IMR-90 (cell line): Measurements from ENCODE around the gene NTM. TPM values are rescaled to one million over a fixed set of nuclear protein-coding genes. Genes with fewer than 3 reads are reported as not detected.

ENCODE experiments used
- ATAC-seq: fragments of 200-7000 bp; cut with Tn5 transposase; 2 replicates; pipeline ENCODE4 v1.9.1; 2020; ENCODE audit warnings: low read depth, mild to moderate bottlenecking, moderate library complexity
- BruUV-seq: library from RNA; stranded (reverse); fragments of 400-500 nt; replicated peaks from 2 replicates; lab custom pipeline; 2021; lab: Mats Ljungman, UMichigan
- CTCF ChIA-PET: fragments of 300-600 bp; formaldehyde crosslinking; extraction: SDS; loops from one replicate; lab custom pipeline; 2021; ENCODE audit warnings: antibody characterized with exemption; lab: Yijun Ruan, JAX
- POLR2A ChIA-PET: fragments of 300-600 bp; sonication (Branson Sonifier 250); formaldehyde crosslinking; loops from one replicate; lab custom pipeline; 2022; ENCODE audit warnings: antibody characterized with exemption; ENCODE audit not compliant: unreplicated experiment; lab: Charles Lee
- DNase-seq: peaks from one replicate; pipeline ENCODE4 v3.0.0; 2013
- H2AFZ ChIP-seq: replicated peaks from 2 replicates; pipeline ENCODE3; 2013; ENCODE audit warnings: low read length, mild to moderate bottlenecking; ENCODE audit not compliant: poor library complexity
- H2AK5ac ChIP-seq: 2 replicates; pipeline ENCODE4 v1.6.1; 2013; ENCODE audit warnings: low read depth, low read length, inconsistent platforms
- H2AK9ac ChIP-seq: replicated peaks from 2 replicates; pipeline ENCODE3; 2013; ENCODE audit warnings: mild to moderate bottlenecking, low read depth, low read length, moderate library complexity; ENCODE audit not compliant: poor library complexity
- H2BK120ac ChIP-seq: 2 replicates; pipeline ENCODE4 v1.6.1; 2013; ENCODE audit warnings: low read depth, low read length, inconsistent platforms
- H2BK15ac ChIP-seq: 3 replicates; pipeline ENCODE4 v1.6.1; 2013; ENCODE audit warnings: low read depth, low read length, inconsistent platforms
- H2BK20ac ChIP-seq: 2 replicates; pipeline ENCODE4 v1.6.1; 2013; ENCODE audit warnings: low read depth, mild to moderate bottlenecking, inconsistent platforms, low read length, moderate library complexity
- H2BK5ac ChIP-seq: 2 replicates; pipeline ENCODE4 v1.6.1; 2013; ENCODE audit warnings: mild to moderate bottlenecking, low read depth, low read length, inconsistent platforms; ENCODE audit not compliant: poor library complexity, severe bottlenecking
- H3K14ac ChIP-seq: replicated peaks from 2 replicates; pipeline ENCODE4 v1.6.1; 2013; ENCODE audit warnings: low read depth, low read length, inconsistent platforms
- H3K18ac ChIP-seq: 2 replicates; pipeline ENCODE4 v1.6.1; 2013; ENCODE audit warnings: low read depth, low read length, control low read depth
- H3K23ac ChIP-seq: 2 replicates; pipeline ENCODE4 v1.6.1; 2013; ENCODE audit warnings: low read depth, low read length, inconsistent platforms
- H3K27ac ChIP-seq: 2 replicates; pipeline ENCODE4 v1.5.1; 2013; ENCODE audit warnings: mild to moderate bottlenecking, control low read depth, low read length; ENCODE audit not compliant: insufficient read depth
- H3K27me3 ChIP-seq: 2 replicates; pipeline ENCODE4 v1.6.1; 2013; ENCODE audit warnings: low read length; ENCODE audit not compliant: control insufficient read depth, insufficient read depth
- H3K36me3 ChIP-seq: 2 replicates; pipeline ENCODE4 v1.6.1; 2013; ENCODE audit warnings: low read length, mixed read lengths; ENCODE audit not compliant: control insufficient read depth, insufficient read depth
- H3K4ac ChIP-seq: 2 replicates; pipeline ENCODE4 v1.6.1; 2013; ENCODE audit warnings: low read depth, low read length, inconsistent platforms
- H3K4me1 ChIP-seq: 2 replicates; pipeline ENCODE4 v1.6.1; 2013; ENCODE audit warnings: low read length, mixed read lengths; ENCODE audit not compliant: control insufficient read depth, insufficient read depth
- H3K4me2 ChIP-seq: 2 replicates; pipeline ENCODE4 v1.6.1; 2013; ENCODE audit warnings: low read depth, mild to moderate bottlenecking, control low read depth, low read length, moderate library complexity
- H3K4me3 ChIP-seq: 2 replicates; pipeline ENCODE4 v1.5.1; 2013; ENCODE audit warnings: low read depth, mild to moderate bottlenecking, control low read depth, low read length, moderate library complexity; ENCODE audit not compliant: insufficient read depth
- H3K56ac ChIP-seq: 2 replicates; pipeline ENCODE4 v1.6.1; 2013; ENCODE audit warnings: low read length, inconsistent platforms; ENCODE audit not compliant: insufficient read depth; ENCODE audit errors: extremely low read depth
- H3K79me1 ChIP-seq, 2 experiments: 2 replicates each; pipeline ENCODE4 v1.6.1; 2013; ENCODE audit warnings: low read length in 2 of 2, inconsistent platforms in 1 of 2, low read depth in 1 of 2
- H3K9ac ChIP-seq: 2 replicates; pipeline ENCODE4 v1.6.1; 2013; ENCODE audit warnings: low read depth, low read length, control low read depth
- H3K9me1 ChIP-seq: 2 replicates; pipeline ENCODE4 v1.6.1; 2013; ENCODE audit warnings: low read length, inconsistent platforms; ENCODE audit not compliant: insufficient read depth
- H3K9me3 ChIP-seq: 2 replicates; pipeline ENCODE4 v1.6.1; 2013; ENCODE audit warnings: low read length; ENCODE audit not compliant: control insufficient read depth, insufficient read depth
- H4K20me1 ChIP-seq: 2 replicates; pipeline ENCODE4 v1.6.1; 2013; ENCODE audit warnings: low read length, inconsistent platforms; ENCODE audit not compliant: insufficient read depth
- H4K5ac ChIP-seq: 2 replicates; pipeline ENCODE4 v1.6.1; 2013; ENCODE audit warnings: mild to moderate bottlenecking, low read depth, low read length, control low read depth
- H4K8ac ChIP-seq, 2 experiments: 2 replicates each; pipeline ENCODE4 v1.6.1; 2013; ENCODE audit warnings: low read depth in 2 of 2, low read length in 2 of 2, control low read depth in 1 of 2, inconsistent platforms in 1 of 2
- H4K91ac ChIP-seq: 2 replicates; pipeline ENCODE4 v1.6.1; 2013; ENCODE audit warnings: low read depth, low read length, inconsistent platforms; ENCODE audit not compliant: insufficient read depth
- BHLHE40 ChIP-seq: fragments of 150-350 bp; IDR thresholded peaks from 2 replicates; pipeline ENCODE4 v1.6.1; 2016; ENCODE audit warnings: mild to moderate bottlenecking, low read depth, low read length
- CEBPB ChIP-seq: IDR thresholded peaks from 2 replicates; pipeline ENCODE4 v1.6.1; 2012; ENCODE audit warnings: low read depth, low read length, improper control_type of control experiment
- CHD1 ChIP-seq: IDR thresholded peaks from 2 replicates; pipeline ENCODE4 v1.6.1; 2012; ENCODE audit warnings: low read depth, low read length, improper control_type of control experiment
- CTCF ChIP-seq: conservative IDR thresholded peaks from 2 replicates; pipeline ENCODE4 v1.5.1; 2012; ENCODE audit warnings: mild to moderate bottlenecking, low read depth, low read length, improper control_type of control experiment
- ELK1 ChIP-seq: fragments of 150-350 bp; IDR thresholded peaks from 2 replicates; pipeline ENCODE4 v1.6.1; 2016; ENCODE audit warnings: low read depth, mild to moderate bottlenecking, low read length, moderate library complexity, borderline replicate concordance
- FOS ChIP-seq: fragments of 150-350 bp; IDR thresholded peaks from 2 replicates; pipeline ENCODE4 v1.6.1; 2016; ENCODE audit warnings: low read depth, low read length
- MAFK ChIP-seq: IDR thresholded peaks from 2 replicates; pipeline ENCODE4 v1.6.1; 2012; ENCODE audit warnings: low read depth, low read length, improper control_type of control experiment
- MAZ ChIP-seq: IDR thresholded peaks from 2 replicates; pipeline ENCODE4 v1.6.1; 2012; ENCODE audit warnings: low read depth, mild to moderate bottlenecking, low read length, improper control_type of control experiment, moderate library complexity, borderline replicate concordance
- MXI1 ChIP-seq: IDR thresholded peaks from 2 replicates; pipeline ENCODE4 v1.6.1; 2012; ENCODE audit warnings: low read depth, mild to moderate bottlenecking, low read length, moderate library complexity, borderline replicate concordance
- NFE2L2 ChIP-seq: fragments of 150-350 bp; IDR thresholded peaks from 2 replicates; pipeline ENCODE4 v1.6.1; 2016; ENCODE audit warnings: low read depth, mild to moderate bottlenecking, low read length
- POLR2A ChIP-seq: IDR thresholded peaks from 2 replicates; pipeline ENCODE4 v1.6.1; 2012; ENCODE audit warnings: mild to moderate bottlenecking, low read depth, low read length
- RAD21 ChIP-seq: IDR thresholded peaks from 2 replicates; pipeline ENCODE4 v1.6.1; 2012; ENCODE audit warnings: low read length, improper control_type of control experiment
- RCOR1 ChIP-seq: IDR thresholded peaks from 2 replicates; pipeline ENCODE4 v1.6.1; 2012; ENCODE audit warnings: mild to moderate bottlenecking, low read length, improper control_type of control experiment; ENCODE audit not compliant: insufficient replicate concordance
- RFX5 ChIP-seq: IDR thresholded peaks from 2 replicates; pipeline ENCODE4 v1.8.0; 2012; ENCODE audit warnings: low read depth, mild to moderate bottlenecking, low read length, moderate library complexity
- SMC3 ChIP-seq: fragments of 150-350 bp; IDR thresholded peaks from 2 replicates; pipeline ENCODE4 v1.6.1; 2016; ENCODE audit warnings: low read depth, mild to moderate bottlenecking, antibody characterized with exemption, low read length, moderate library complexity
- whole genome bisulfite sequencing, 2 experiments: methylation state at CpG; one replicate each; pipeline versions ENCODE4 v1.1.5 to v1.1.7; 2013; ENCODE audit warnings: missing lambda C conversion rate in 2 of 2; ENCODE audit not compliant: insufficient read length in 1 of 2; ENCODE audit errors: extremely low coverage in 2 of 2; 5-methylcytosine and 5-hydroxymethylcytosine counted together
- dilution Hi-C: fragments of 300-500 bp; cut with HindIII; formaldehyde crosslinking; loops from one replicate; pipeline ENCODE4 v1.14.3; 2018; ENCODE audit warnings: low sequenced_read_pairs; ENCODE audit not compliant: unreplicated experiment
- in situ Hi-C: fragments of 300-500 bp; cut with MboI; formaldehyde crosslinking; loops from 3 replicates; pipeline ENCODE4 v1.14.3; 2019; ENCODE audit warnings: low sequenced_read_pairs, inconsistent platforms, mixed read lengths
- intact Hi-C: fragments of 100-400 bp; cut with micrococcal nuclease; formaldehyde crosslinking; loops from 2 replicates; pipeline ENCODE4 v1.10.0; 2022
- polyA plus RNA-seq, 3 experiments: library from polyadenylated mRNA; depleted of rRNA; stranded (reverse); fragments of >200 nt; gene quantifications; 2 replicates each; pipeline ENCODE4 v1.2.3, GENCODE V29; 2012; ENCODE audit warnings: low replicate concordance in 1 of 3
- total RNA-seq: library from RNA; depleted of rRNA; stranded (reverse); fragments of >200 nt; gene quantifications from 2 replicates; pipeline ENCODE4 v1.2.3, GENCODE V29; 2012
- TF ChIP-seq, protein P1 (sequence below): fragments of 150-350 bp; IDR thresholded peaks from 2 replicates; pipeline ENCODE4 v1.6.1; 2017; ENCODE audit warnings: mild to moderate bottlenecking, antibody characterized with exemption, low read length, low read depth

NTM gene
- total and polyA plus RNA-seq, 2 of the 4 experiments (the other 2 are of a cell fraction) = 19.5 to 25.5 TPM

DNA sequence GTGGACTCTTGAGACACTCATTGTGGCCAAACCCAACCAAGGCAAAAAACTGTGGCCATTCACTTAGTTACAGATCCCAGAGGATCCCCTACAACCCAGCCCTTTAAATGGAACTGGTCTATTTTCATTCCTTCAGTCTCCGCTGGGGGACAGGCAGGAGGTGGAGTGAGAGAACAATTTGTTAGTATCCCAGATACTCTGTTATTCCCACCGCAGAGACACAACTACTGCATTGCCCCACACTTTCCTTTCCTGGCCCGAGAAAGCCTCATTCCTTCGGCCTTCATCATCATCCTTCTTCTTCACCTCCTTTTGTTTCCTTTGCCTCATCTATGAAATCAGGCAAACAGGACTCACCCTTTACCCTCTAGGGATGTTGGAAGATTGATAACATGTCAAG is 191.1 kb downstream of the NTM start:
- Histone ChIP-seq H3K36me3 (no peaks in the 10 kb centered on the region), H3K4ac (no peak overlapping the region), H2AFZ (no peak overlapping the region), H2BK15ac (no peak overlapping the region), H3K14ac (no peak overlapping the region), H3K27me3 (0 out of 2 replicates have a peak, but pooled peaks cover 2% of the 10 kb centered on the region), H3K4me3 (no peak overlapping the region), H2BK120ac (no peak overlapping the region), H3K56ac (no peak overlapping the region), H2AK5ac (no peak overlapping the region), H2AK9ac (no peak overlapping the region), H3K79me1 (no peaks in the 10 kb centered on the region), H3K9me3 (no peaks in the 10 kb centered on the region), H3K4me2 (no peak overlapping the region), H3K9me1 (no peaks in the 10 kb centered on the region), H3K9ac (no peak overlapping the region), H3K23ac (no peak overlapping the region), H4K8ac (no peak overlapping the region), H2BK20ac (no peak overlapping the region), H2BK5ac (no peak overlapping the region), H4K5ac (no peak overlapping the region), H4K91ac (no peak overlapping the region), H3K18ac (no peak overlapping the region), H4K20me1 (no peaks in the 10 kb centered on the region), H3K27ac (no peak overlapping the region), H3K4me1 (no peaks in the 10 kb centered on the region)
- WGBS, 2 experiments = no CpG with 5 or more reads among the region's 4 CpGs
- ChIA-PET CTCF (no interaction called here), POLR2A (no interaction called here)
- no TSS peak for BruUV-seq
- TF ChIP-seq, protein P1, sequence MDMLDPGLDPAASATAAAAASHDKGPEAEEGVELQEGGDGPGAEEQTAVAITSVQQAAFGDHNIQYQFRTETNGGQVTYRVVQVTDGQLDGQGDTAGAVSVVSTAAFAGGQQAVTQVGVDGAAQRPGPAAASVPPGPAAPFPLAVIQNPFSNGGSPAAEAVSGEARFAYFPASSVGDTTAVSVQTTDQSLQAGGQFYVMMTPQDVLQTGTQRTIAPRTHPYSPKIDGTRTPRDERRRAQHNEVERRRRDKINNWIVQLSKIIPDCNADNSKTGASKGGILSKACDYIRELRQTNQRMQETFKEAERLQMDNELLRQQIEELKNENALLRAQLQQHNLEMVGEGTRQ = no peak
- TF ChIP-seq NFE2L2 (no peak), RFX5 (no peak), MAFK (no peak), POLR2A (no peak), ELK1 (no peak), RCOR1 (no peak), FOS (no peak), CTCF (no peak), CEBPB (no peak), RAD21 (no peak), CHD1 (no peak), SMC3 (no peak), MXI1 (no peak), BHLHE40 (no peak), MAZ (no peak)
- intact Hi-C loops = no loop called here
- no peak for DNase-seq
- dilution Hi-C loops = no loop called here
- in situ Hi-C loops = no loop called here
- ATAC-seq = no peak
